ENCODE results near the gene MPPED2.

DNA sequence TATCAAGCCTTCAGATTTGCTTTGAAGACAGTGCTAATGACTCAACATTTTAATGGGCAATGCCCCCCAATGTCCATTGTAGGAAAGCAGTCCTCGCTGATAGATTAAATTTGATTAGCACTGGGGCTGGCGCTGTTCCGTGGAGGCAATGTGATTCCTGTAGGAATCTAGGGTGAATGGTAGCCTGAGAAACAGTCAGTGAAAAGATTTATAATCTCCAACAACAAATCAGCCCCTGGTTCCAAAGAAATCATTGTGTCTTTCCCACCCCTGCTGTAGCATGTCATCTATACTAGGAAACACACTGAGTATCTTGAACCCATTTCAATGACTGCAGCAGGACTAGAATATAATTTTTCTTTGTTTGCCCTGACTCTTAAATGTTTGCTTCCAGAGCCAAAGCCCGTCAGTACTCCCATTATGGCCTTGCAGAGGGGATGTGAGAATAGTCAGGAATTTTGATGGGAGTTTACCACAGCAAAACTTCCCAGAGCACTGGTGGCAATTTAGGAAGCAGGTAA lies 36.1 kb downstream of the MPPED2 start:
- TF ChIP-seq, protein P1, sequence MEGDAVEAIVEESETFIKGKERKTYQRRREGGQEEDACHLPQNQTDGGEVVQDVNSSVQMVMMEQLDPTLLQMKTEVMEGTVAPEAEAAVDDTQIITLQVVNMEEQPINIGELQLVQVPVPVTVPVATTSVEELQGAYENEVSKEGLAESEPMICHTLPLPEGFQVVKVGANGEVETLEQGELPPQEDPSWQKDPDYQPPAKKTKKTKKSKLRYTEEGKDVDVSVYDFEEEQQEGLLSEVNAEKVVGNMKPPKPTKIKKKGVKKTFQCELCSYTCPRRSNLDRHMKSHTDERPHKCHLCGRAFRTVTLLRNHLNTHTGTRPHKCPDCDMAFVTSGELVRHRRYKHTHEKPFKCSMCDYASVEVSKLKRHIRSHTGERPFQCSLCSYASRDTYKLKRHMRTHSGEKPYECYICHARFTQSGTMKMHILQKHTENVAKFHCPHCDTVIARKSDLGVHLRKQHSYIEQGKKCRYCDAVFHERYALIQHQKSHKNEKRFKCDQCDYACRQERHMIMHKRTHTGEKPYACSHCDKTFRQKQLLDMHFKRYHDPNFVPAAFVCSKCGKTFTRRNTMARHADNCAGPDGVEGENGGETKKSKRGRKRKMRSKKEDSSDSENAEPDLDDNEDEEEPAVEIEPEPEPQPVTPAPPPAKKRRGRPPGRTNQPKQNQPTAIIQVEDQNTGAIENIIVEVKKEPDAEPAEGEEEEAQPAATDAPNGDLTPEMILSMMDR (IDR thresholded peaks at IDR 0.05): no peak
- TF ChIP-seq POLR2A (IDR thresholded peaks at IDR 0.05): no peak
